Stimulated activated CD8-positive, alpha-beta memory T cell treated with anti-CD3 and anti-CD28 coated beads, Interleukin-15, amount 100 ng/mL, for 24 hours (primary cell): ENCODE results near the gene CYP3A7.
"Not testable (repeated sequence)": the region's sequence is repeated elsewhere in the genome, so short reads cannot be mapped to it uniquely, and the experiment has no call there.

ENCODE experiments used
- DNase-seq: peaks from one replicate; pipeline ENCODE4 v3.0.0-alpha.2; 2020; ENCODE audit warnings: low read depth

CYP3A7 gene

DNA sequence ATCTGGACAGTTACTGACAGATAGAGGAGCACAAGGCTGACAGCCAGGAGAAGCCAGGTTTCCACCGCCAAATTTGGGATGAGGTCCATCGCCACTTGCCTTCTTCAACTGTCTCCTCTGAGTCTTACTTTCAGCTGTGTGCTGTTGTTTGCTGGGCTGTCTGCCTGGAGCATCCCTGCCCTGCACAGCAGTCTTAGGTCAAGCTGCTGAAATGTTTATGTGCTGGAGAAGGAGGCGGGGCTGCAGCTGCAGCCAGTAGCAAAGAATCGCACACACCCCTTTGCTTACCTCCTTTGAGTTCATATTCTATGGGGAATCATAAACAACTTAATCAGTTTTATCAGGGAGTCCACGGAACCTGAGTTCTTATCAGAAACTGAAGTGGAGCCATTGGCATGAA, 35.0 kb downstream of the CYP3A7 start:
- no peak for DNase-seq

DNA sequence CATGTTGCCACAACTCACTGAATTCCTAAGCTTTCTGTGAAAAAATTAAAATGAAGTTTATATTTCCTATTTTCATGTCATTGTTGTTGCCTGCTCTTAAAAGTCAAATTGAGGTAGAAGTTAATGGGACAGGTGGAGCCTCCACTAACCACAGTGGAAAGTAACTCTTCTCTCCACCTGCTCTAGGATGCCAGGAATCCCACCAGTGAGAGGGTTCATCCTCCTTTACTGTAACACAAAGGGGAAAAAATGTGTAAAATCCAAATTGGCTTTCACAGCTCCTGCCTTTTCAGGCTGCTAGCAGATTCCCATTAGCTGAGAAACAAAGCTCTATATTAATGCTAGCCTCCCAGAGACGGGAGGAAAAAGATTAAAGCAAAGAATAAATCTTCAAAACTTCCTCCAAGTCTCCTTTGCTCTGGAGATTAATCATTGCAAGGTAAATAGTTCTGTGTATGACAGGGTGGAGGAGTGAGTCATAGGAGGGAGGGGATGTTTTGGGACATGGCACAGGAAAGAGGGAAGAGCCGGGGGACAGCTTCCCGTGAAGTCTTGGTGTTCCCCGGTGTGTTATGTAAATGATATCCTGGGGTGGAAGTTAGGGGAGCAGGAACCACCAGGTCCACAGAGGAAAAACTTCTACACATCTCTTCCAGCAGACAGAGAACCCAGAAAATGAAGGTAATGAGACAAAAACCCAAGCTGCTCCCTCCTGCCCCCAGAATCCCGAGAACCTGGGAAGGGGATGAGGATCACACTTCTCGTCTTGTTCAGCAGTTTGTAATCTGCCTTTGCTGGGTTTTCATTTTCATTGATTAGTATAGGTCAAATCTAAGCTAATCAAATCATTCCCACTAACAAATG, 35.9 kb downstream of the CYP3A7 start:
- not testable (repeated sequence) for DNase-seq

DNA sequence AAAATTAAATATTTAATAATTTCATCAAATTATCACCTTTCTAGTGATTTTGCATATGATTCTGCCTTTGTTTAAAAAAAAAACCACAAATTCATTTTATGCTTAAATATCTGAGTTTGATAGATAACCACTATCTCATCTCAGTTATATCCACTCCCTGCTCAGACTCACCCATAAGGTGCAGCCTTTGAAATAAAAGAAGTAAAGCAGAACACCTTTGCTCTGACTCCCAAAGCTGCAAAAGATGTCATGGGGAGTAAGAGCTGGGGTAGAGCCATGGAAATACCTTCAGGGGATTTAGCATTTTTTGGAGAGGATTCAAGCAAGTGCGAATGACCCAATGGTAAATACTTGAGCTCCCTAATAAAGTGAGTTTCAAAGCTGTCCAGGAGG, 40.1 kb downstream of the CYP3A7 start:
- DNase-seq, result no peak

DNA sequence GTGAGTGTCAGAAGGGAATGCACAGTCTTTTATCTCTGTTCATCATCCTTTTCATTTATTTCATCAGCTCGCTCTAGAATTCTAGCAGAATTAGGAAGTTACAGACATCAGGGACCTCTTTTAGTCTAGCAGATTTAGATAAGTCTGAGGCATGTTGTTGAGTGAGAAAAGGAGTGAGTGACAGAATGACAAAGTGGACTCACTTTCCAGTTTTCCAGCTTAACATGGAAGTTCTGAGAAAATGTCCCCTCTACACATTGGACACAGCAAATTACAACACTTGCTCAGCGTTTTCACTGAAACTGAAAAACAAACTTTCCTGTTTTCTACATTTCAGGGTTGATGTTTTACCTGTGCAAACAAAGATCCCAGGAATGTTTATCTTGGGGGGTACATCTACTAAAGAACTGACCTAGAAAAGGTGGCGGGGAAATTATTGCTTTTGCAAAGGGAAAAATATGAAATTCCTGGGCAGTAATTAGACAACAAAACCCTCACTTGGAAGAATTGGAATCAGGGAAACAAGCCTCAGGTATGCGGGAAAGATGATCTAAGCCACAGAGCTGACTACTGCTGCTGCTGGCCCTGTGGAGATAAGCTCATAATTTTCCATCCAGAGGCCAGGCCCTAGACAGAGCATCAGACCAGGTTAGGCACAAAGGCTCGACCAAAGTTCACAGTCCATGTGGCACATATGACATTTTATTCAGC, 40.6 kb downstream of the CYP3A7 start:
- DNase-seq, result no peak

DNA sequence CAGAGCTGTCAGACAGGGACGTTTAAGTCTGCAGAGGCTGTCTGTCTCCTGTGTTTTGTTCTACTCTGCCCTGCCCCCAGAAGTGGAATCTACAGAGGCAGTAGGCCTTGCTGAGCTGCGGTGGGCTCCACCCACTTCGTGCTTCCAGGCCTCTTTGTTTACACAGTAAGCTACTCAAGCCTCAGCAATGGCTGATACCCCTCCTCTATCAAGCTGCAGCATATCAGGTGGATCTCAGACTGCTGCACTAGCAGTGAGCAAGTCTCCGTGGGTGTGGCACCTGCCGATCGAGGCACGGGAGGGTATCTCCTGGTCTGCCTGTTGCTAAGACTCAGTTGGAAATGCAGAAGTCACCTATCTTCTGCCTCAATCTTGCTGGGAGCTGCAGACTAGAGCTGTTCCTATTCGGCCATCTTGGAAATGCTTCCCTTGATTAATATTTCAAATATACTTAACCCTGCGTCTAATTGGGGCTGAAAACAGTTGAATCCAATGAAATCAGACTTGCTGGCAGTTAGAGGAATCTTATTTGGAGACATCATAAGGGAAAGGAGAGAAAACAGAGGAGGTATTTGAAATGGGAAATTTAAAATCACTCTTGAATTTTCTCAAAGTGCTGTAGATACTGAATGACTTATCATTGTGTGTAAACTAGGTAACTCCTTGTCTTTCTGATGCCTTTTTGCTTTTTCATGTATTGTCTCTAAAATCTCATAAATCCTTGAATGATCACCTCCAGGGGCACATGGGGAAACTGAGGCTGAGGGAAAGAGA, 41.4 kb downstream of the CYP3A7 start:
- no peak for DNase-seq

DNA sequence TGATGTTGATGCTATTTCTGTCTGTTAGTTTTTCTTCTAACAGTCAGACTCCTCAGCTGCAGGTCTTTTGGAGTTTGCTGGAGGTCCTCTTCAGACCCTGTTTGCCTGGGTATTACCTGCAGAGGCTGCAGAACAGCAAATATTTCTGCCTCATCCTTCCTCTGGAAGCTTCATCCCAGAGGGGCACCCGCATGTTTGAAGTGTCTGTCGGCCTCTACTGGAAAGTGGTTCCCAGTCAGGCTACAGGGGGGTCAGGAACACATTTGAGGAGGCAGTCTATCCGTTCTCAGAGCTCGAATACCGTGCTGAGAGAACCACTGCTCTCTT, 41.9 kb downstream of the CYP3A7 start:
- no peak for DNase-seq

DNA sequence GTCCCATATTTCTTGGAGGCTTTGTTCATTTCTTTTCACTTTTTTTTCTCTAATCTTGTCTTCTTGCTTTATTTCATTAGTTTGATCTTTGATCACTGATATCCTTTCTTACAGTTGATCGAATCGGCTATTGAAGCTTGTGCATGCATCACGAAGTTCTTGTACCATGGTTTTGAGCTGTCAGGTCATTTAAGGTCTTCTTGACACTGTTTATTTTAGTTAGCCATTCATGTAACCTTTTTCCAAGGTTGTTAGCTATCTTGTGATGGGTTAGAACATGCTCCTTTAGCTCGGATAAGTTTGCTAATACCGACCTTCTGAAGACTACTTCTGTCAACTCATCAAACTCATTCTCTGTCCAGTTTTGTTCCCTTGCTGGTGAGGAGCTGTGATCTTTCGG, 42.4 kb downstream of the CYP3A7 start:
- DNase-seq, result not testable (repeated sequence)

- not testable (repeated sequence) for DNase-seq
Measured at GRCh38 chr7:99691658-99692057, 43.3 kb downstream of the CYP3A7 start.

DNA sequence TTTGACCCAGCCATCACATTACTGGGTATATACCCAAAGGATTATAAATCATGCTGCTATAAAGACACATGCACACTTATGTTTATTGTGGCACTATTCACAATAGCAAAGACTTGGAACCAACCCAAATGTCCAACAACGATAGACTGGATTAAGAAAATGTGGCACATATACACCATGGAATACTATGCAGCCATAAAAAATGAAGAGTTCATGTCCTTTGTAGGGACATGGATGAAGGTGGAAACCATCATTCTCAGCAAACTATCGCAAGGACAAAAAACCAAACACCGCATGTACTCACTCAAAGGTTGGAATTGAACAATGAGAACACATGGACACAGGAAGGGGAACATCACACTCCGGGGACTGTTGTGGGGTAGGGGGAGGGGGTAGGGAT, 44.1 kb downstream of the CYP3A7 start:
- DNase-seq, result not testable (repeated sequence)

GRCh38 chr7:99685871-99686608, 49.0 kb downstream of the CYP3A7 start:
- not testable (repeated sequence) for DNase-seq

- DNase-seq, result no peak
Measured at GRCh38 chr7:99685129-99685758, 49.8 kb downstream of the CYP3A7 start.

DNA sequence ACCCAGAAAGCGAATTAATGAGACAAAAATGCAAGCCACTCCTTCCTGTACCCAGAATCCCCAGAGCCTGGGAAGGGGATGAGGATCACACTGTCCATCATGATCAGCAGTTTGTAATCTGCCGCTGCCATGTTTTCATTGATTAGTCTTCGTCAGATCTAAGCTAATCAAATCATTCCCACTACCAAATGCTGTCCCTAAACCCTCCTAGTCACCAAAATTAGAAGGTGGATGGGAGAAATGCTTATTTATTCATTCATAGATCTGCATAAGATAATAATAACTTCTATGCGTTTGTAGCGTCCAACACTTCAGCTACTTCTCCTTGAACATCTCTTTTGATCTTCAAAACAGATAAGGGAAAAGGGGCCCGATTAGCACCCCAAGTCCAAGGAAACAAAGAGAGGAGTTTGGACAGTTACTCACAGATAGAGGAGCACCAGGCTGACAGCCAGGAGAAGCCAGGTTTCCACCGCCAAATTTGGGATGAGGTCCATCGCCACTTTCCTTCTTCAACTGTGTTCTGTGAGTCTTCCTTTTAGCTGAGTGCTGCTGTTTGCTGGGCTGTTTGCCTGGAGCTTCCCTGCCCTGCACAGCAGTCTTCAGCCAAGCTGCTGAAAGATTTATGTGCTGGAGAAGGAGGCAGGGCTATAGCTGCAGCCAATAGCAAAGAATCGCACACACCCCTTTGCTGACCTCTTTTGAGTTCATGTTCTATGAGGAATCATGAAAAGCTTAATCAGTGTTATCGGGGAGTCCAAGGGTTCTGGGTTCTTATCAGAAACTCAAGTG, 55.4 kb downstream of the CYP3A7 start, which contains the start of gene CYP3A5:
Gene CYP3A5 (minus strand): TSS at position 597 of the 792 bp plus-strand sequence. CDS start 100 bp downstream, at position 497.
- no peak for DNase-seq

DNA sequence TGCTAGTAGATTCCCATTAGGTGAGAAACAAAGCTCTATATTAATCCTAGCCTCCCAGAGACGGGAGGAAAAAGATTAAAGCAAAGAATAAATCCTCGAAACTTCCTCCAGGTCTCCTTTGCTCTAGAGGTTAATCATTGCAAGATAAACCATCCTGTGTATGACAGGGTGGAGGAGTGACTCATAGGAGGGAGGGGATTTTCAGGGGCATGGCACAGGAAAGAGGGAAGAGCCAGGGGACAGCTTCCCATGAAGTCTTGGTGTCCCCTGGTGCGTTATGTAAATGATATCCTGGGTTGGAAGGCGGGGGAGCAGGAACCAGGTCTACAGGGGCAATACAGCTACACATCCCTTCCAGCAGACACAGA, 56.0 kb downstream of the CYP3A7 start:
- no peak for DNase-seq

GRCh38 chr7:99677648-99678045, 57.3 kb downstream of the CYP3A7 start:
- no peak for DNase-seq

DNA sequence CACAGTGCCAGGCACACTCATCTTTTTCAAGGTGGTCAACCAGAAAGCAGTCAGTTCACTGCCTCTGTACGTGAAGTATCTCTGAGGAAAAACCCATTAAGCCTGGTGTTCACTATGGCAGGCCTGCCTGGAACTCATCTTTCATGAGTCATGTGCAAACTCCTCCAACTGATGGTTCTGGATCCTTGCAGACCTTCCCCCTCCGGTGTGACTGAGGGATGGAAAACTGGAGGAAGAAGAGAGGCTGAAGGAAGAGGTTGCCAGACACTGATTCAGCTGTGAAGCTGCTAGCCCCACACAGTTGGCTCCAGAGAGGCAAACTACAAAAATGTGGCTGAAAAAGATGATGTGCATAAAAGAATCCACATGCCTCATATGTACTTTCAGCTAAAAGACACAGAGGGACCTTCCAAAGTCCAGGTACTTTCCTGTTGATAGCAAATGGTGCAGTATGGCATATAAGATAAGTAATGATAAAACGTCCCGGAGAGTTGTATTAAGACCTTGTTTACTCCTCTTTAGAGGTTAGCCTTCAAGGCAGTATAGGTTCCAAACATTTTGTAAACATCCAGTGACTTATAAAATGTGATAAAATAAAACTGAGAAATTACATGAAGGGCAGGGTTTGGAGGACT, 57.9 kb downstream of the CYP3A7 start:
- DNase-seq, result no peak

DNA sequence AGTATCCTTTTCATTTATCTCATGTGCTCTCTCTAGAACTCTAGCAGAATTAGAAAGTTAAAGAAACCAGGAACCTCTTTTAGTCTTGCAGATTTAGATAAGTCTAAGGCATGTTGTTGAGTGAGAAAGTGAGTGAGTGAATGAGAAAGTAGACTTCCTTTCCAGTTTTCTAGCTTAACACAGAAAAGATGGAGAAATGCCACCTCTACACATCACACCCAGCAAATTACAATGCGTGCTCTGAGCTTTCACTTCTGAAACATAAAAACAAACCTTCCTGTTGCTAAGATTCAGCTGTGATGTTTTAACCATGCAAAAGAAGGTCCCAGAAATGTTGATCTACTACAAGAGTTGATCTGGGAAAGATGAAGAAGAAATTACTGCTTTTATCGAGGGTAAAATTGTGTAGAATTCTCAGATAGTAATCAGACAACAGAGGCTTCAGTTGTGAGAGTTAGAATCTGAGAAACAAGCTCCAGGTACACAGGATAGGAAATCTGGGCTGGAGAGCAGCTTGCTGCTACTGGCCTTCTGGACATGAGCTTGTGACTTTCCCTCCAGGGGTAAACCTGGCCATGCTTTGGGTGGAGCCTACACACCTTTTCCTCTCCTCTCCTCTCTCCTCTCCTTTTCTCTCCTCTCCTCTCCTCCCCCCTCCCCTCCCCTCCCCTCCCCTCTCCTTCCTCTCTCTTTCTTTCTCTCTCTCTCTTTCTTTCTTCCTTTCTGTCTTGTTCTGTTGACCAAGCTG, 59.8 kb downstream of the CYP3A7 start:
- DNase-seq, result no peak

- DNase-seq, result no peak
Measured at GRCh38 chr7:99672573-99672972, 62.4 kb downstream of the CYP3A7 start.

GRCh38 chr7:99669782-99670181, 65.2 kb downstream of the CYP3A7 start:
- DNase-seq, result no peak

DNA sequence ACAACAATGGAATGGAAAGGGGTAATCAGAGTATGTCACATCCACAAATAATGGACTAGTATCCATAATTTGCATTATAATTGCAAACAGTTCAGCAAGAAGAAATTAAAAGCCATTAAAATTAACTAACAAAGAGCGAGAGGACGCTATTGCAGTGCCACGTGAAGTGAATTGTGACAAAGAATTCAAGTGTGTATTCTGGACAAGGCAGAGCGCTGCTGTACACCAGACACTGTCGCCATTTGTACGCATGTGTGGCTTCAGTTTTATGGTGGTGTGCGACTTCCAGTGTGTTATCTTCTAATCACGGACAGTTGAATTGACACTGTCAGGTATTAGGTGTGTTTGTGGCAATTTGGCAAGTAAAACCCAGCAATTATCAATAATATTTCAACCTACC, 66.5 kb downstream of the CYP3A7 start:
- no peak for DNase-seq
